Activated naive CD8-positive, alpha-beta T cell (primary cell): ENCODE results near the gene GJD3.

Experiments used
- H3K27ac Mint-ChIP-seq: one replicate; pipeline ENCODE4 v1.8.0; 2021; ENCODE audit warnings: mixed read lengths
- H3K27me3 Mint-ChIP-seq: one replicate; pipeline ENCODE4 v1.8.0; 2021; ENCODE audit warnings: mixed read lengths
- H3K36me3 Mint-ChIP-seq: one replicate; pipeline ENCODE4 v1.8.0; 2021; ENCODE audit warnings: mixed read lengths
- H3K4me1 Mint-ChIP-seq: one replicate; pipeline ENCODE4 v1.8.0; 2021; ENCODE audit warnings: low read depth, mixed read lengths
- H3K4me3 Mint-ChIP-seq: one replicate; pipeline ENCODE4 v1.8.0; 2021; ENCODE audit warnings: mild to moderate bottlenecking, mixed read lengths
- H3K9me3 Mint-ChIP-seq: one replicate; pipeline ENCODE4 v1.8.0; 2021; ENCODE audit warnings: low read depth, mixed read lengths

GJD3 gene

DNA sequence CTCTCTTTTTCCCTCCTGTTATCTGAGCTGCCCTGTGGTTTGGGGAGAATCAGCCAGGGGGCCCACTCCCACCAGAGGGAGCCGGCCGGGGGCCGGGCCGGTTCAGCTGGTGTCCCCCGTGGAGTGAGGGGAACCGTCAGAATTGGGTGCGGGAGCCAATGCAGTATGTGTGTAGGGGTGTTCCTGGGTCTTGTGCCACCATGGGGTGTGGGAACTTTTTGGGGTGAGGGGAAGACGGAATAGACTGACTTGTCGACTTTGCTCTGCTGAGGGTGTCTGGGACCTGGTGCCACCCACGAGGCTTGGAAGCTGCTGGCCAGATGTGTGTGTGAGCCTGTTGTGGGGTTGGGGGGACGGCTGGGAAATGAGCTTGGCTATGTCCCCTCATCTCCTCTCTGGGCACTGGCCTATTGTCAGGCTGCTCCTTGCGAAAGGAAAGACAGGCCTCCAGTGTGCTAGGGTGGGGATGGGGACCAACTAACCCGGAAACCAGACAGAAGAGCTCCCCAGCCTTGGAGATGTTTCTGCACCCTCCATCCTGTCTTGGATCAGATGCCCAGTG, 45.6 kb downstream of the GJD3 start:
- peak overlapping the region; percentile 99 for H3K4me3 Mint-ChIP-seq
- no peaks in the 10 kb centered on the region for H3K9me3 Mint-ChIP-seq
- peaks cover 70% of the 10 kb centered on the region for H3K4me1 Mint-ChIP-seq
- no peaks in the 10 kb centered on the region for H3K36me3 Mint-ChIP-seq
- no peaks in the 10 kb centered on the region for H3K27me3 Mint-ChIP-seq
- H3K27ac Mint-ChIP-seq = peak overlapping the region; percentile 95

DNA sequence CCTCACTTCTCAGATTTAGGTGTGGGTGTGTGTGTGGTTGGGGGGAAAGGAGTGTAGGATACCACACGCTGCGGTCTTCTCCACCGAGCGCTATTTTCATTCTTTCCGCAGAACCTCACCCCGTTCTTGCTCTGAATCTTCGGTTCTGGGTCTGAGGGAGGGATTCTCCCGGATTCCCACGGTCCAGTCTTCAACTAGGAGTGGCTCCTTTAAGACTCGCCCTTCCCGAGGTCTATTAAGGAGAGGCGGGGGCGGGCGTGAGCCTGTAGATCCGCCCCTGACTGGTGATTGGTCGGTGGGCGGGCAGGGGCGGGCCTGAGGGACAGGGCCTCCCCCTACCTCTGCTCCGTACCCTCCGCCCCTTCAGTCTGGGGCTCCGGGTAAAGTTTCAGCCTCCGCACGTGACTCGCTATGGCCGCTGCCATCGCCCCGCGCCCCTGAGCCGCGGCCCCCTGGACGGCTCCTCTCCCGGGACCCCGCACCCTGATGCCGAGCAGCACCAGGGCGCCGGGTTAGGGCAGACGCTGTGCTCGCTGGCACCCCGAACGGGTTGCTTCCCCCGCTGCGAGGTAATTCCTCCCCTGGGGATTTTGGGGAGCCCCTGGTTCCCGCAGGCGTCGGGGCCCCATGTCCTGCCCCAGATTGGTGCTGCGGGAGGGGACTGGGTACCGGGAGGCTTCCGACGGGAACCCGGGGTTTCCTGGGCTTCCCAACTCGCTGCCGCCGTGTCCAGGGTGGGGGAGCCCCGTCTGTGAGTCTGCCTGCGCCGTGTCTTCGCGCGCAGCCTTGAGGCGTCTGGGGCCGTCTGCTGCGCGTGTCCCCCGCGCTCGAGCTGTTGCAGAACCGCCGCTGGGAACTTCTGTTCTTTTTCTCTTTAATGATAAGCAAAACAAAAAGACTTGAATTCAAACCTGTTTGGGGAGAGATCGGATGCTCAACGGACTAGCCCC, 46.4 kb downstream of the GJD3 start:
- Mint-ChIP-seq H3K27ac (peak overlapping the region; percentile 95), H3K9me3 (no peaks in the 10 kb centered on the region), H3K4me3 (peak overlapping the region; percentile 99), H3K4me1 (peaks cover 71% of the 10 kb centered on the region), H3K36me3 (no peaks in the 10 kb centered on the region), H3K27me3 (no peaks in the 10 kb centered on the region)

DNA sequence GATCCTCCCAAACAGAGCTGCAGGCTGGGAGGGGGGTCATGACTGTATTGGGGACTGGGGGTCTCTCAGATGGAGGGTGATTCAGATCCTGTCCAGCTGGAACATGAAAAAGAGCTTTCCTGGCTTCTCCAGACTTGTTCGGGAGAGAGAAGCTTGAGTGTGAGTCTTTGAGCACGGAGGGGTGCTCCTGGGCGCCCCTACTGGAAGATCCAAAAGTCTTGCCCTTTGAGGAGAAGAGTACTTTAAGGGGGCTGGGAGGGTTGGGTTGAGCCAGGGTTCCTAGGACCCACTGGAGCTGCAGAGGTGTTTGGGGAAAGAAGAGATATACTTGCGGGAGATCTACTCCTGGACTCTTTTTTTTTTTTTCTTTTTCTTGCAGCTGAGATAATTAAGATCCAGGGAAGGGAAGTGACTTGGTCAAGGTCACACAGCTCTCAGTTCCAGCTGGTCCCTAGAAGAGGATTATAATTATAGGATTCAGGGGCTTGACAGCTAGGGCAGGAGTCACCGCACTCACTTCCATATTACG, 47.1 kb downstream of the GJD3 start:
- Mint-ChIP-seq H3K36me3 (no peaks in the 10 kb centered on the region), H3K27ac (peak overlapping the region; percentile 85), H3K4me1 (peaks cover 68% of the 10 kb centered on the region), H3K27me3 (no peaks in the 10 kb centered on the region), H3K9me3 (no peaks in the 10 kb centered on the region), H3K4me3 (peak overlapping the region; percentile 99)

DNA sequence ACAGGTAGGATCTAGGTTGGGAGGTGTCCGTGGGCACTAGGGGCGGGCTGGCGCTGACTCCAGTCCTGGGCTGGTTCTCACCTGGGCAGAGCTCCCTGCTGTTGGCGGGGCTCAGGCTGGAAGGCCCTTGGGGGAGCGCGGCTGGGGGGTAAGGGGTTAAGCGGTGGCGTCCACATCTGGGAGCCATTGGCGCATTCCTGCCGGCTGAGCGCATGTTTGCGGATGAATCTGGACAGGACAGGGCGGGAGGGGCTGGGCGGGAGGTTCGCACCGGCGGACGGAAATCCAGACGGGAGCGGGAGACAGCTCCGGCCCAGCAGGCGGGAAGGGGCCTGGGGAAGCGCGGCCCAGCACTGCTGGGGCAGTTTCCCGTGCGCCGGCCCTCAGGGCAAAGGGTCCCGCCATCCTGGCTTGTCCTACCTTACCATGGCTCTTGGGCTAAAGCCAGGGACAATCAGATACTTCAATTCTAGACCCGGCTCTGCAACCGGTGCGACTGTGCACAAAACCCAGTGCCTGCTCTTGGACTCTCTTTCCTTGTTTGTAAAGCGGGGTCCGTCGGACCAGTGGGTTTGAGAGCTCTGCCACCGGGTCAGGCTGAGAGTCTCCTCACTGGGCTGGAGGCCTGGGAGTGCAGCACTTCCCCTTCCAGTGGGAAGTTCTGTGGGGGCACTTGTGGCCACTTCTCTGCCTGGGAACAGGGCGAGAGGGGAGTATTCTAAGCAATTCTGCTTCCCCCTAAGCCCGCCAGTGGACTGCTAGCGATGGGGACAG, 47.8 kb downstream of the GJD3 start:
- Mint-ChIP-seq H3K9me3 (no peaks in the 10 kb centered on the region), H3K4me1 (peaks cover 62% of the 10 kb centered on the region), H3K36me3 (no peaks in the 10 kb centered on the region), H3K4me3 (peak overlapping the region; percentile 99), H3K27ac (no peak overlapping the region), H3K27me3 (no peaks in the 10 kb centered on the region)

DNA sequence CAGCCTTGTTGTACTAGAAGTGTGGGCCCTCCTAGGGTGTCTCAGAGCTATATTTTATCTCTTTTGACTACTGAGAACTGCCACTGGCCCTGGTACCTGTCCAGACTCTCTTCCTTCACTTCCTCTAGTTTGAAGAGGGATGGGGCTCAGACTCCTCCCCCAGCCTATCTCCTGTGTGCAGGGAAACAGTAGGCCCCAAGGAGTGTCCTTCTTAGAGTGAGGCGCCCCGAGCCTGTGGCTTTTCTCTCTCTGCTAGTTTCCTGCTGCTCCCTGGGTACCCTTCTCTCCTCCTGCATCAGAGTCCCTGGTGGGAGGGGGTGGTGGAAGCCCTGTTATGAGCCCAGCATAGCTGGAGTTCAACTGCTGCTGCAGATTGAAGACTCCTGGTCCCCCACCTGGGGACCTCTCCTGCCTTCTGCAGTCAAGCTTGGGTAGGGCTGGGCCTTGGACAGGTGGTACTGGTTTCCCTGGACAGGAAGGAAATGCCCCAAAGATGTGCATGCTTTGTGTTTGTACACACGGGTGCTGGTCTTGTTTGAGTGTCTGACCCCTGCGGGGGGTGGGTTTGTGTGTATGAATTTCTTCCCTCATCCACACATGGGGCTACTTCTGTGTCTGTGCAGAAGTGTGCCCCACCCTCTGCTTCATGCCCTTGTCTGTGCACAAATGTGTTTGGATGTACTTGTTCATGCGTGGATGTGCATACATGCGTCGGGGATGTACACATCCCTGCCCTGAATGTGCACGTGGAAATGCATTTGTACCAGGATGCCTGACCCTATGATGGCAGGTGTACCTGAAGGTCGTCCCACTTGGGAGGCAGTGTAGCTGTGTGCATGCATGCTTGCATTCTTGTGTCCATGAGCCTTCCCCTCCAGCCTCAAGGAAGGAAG, 48.6 kb downstream of the GJD3 start:
- H3K4me3 Mint-ChIP-seq = no peak overlapping the region
- no peaks in the 10 kb centered on the region for H3K9me3 Mint-ChIP-seq
- H3K27me3 Mint-ChIP-seq = no peaks in the 10 kb centered on the region
- H3K27ac Mint-ChIP-seq = no peak overlapping the region
- H3K4me1 Mint-ChIP-seq = peaks cover 56% of the 10 kb centered on the region
- no peaks in the 10 kb centered on the region for H3K36me3 Mint-ChIP-seq

DNA sequence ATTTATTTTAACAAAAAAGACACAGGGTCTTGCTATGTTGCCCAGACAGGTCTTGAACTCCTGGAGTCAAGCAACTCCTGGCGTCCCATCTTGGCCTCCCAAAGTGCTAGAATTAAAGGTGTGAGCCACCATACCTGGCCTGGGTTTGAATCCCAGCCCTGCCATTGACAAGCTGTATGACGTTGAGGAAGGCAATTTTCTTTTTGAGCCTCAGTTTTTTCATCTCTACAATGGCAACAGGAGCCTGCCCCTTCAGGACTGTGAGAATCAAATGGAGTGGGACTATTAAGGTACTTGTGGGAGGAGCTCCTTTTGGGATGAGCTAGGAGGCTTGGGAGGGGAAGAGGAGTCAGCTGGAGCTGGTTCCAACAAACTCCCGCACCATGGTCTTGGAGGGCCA, 49.3 kb downstream of the GJD3 start:
- Mint-ChIP-seq H3K4me1 (peaks cover 50% of the 10 kb centered on the region), H3K4me3 (no peak overlapping the region), H3K9me3 (no peaks in the 10 kb centered on the region)

DNA sequence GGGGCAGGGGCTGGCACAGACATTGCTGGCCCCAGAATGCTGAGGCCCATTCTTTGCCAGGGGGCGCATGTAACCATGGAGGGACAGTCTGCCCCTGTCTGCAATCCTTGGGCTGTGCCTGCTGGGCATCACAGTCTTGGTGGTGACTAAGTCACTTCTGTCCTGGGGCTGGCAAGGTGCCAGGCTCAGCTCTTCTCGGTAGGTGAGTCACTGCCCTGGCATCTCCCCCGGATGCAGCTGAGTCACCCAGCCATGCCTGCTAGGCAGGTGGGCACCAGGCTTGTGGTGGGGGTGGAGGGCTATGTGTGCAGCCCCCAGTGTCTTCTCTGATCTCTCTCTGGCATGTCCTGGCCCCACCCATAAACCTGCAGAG, 50.0 kb downstream of the GJD3 start:
- Mint-ChIP-seq H3K4me3 (peak overlapping the region; percentile 75), H3K36me3 (no peaks in the 10 kb centered on the region), H3K4me1 (peaks cover 45% of the 10 kb centered on the region), H3K27me3 (no peaks in the 10 kb centered on the region), H3K27ac (peak overlapping the region; percentile 87), H3K9me3 (no peaks in the 10 kb centered on the region)

More for the DNA sequence above, 49.3 kb downstream of the GJD3 start:
- H3K36me3 Mint-ChIP-seq = no peaks in the 10 kb centered on the region
- no peaks in the 10 kb centered on the region for H3K27me3 Mint-ChIP-seq
- no peak overlapping the region for H3K27ac Mint-ChIP-seq

DNA sequence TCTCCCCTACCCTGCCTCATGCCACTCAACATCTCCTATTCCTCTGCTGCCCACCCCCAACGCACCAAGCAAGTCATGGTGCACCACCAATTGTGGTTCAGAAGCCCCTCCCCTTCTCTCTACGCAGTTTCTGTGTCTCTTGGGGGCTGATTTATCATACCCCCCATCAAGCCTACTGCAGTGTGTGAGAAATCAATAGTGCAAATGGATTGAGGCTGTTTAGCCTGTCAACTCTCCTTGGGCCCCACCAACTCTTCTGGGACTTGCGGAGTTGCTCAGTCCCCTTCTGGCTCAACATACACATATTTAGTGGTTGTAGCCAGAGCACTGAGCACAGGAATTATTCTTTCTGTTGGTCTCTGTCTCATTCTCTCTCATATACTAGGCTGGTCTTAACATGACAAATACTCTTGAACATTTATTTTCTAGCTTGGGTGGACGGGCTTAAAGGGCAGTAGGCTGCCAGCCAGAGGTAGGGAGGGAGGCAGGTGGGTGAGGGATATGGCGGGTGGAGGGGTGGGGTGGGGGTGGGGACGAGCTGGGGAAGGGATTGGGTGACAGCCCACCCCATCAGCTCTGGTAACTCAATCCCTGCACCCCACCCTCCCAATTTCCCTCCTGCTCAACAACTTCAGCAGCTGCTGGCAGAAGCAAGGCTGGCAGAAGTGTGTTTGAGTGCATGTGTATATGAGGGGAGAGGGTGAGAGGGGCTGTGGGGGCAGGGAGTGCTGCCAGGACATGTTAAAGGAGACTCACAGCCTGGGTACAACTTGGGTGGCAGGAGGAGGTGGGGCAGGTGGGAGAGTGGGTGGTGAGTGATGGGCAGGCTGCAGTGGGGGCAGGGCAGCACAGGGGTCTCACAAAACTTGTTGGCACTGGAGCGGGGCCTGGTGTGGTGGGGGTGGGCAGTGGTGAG, 50.6 kb downstream of the GJD3 start:
- Mint-ChIP-seq H3K36me3 (no peaks in the 10 kb centered on the region), H3K27ac (peak overlapping the region; percentile 87), H3K27me3 (no peaks in the 10 kb centered on the region), H3K9me3 (no peaks in the 10 kb centered on the region), H3K4me3 (peak overlapping the region; percentile 0), H3K4me1 (peaks cover 45% of the 10 kb centered on the region)
